Lung (tissue), 12 donors: Measurements from ENCODE around the gene CCT8. TPM values are rescaled to one million over a fixed set of nuclear protein-coding genes. Genes with fewer than 3 reads are reported as not detected.
A peak's percentile ranks its signal among the peaks of the same experiment; 100 is the strongest.

Experiments used
- ATAC-seq: fragments of 200-7000 bp; cut with Tn5 transposase; one replicate; pipeline ENCODE4 v1.9.1; 2020; ENCODE audit warnings: moderate number of reproducible peaks; ENCODE audit not compliant: insufficient read depth, low FRiP score
- DNase-seq, 3 donors: peaks; one replicate each; pipeline ENCODE4 v3.0.0-alpha.2; 2013 to 2017
- H3K27ac ChIP-seq, 2 donors: one replicate each; pipeline ENCODE4 v1.5.1; 2013; ENCODE audit warnings: mild to moderate bottlenecking in 2 of 2, moderate library complexity in 2 of 2, control low read depth in 1 of 2, inconsistent platforms in 1 of 2, low read depth in 1 of 2, low read length in 1 of 2
- H3K27me3 ChIP-seq, 3 donors: one replicate each; pipeline ENCODE4 v1.5.1; 2013; ENCODE audit warnings: low read length in 2 of 3; ENCODE audit not compliant: control insufficient read depth in 3 of 3, insufficient read depth in 3 of 3
- H3K36me3 ChIP-seq, 4 donors: one replicate each; pipeline ENCODE4 v1.5.1; 2013; ENCODE audit warnings: low read length in 4 of 4, mild to moderate bottlenecking in 1 of 4, moderate library complexity in 1 of 4; ENCODE audit not compliant: control insufficient read depth in 4 of 4, insufficient read depth in 4 of 4
- H3K4me1 ChIP-seq, 5 donors: one replicate each; pipeline ENCODE4 v1.5.1; 2013; ENCODE audit warnings: low read length in 5 of 5, mild to moderate bottlenecking in 2 of 5, moderate library complexity in 1 of 5; ENCODE audit not compliant: control insufficient read depth in 5 of 5, insufficient read depth in 5 of 5
- H3K4me3 ChIP-seq: one replicate; pipeline ENCODE4 v1.5.1; 2013; ENCODE audit warnings: mild to moderate bottlenecking, control low read depth, moderate library complexity
- H3K9ac ChIP-seq, 2 donors: one replicate each; pipeline ENCODE4 v1.5.1; 2013; ENCODE audit warnings: low read length in 2 of 2, control low read depth in 1 of 2; ENCODE audit not compliant: insufficient read depth in 1 of 2
- H3K9me3 ChIP-seq, 4 donors: one replicate each; pipeline ENCODE4 v1.5.1; 2013; ENCODE audit warnings: low read length in 3 of 4, mild to moderate bottlenecking in 1 of 4, moderate library complexity in 1 of 4; ENCODE audit not compliant: control insufficient read depth in 4 of 4, insufficient read depth in 3 of 4
- WGBS, 2 donors: extraction: QIAGEN DNeasy Blood & Tissue Kit; methylation state at CpG; one replicate each; pipeline ENCODE4 v1.1.7; 2013; 5-methylcytosine and 5-hydroxymethylcytosine counted together
- polyA plus RNA-seq, 2 donors: library from polyadenylated mRNA; stranded (reverse); fragments of 200-250 nt; gene quantifications; one replicate each; pipeline ENCODE4 v1.2.1, GENCODE V29; 2013
- total RNA-seq, 2 donors: library from RNA; depleted of rRNA in 1 of 2; stranded (reverse); fragments of >200 nt in 1 of 2; gene quantifications; one replicate each; pipeline ENCODE4 v1.2.1, GENCODE V29; 2014 to 2021
- TF ChIP-seq, protein P1 (sequence below): IDR thresholded peaks from 2 replicates; pipeline ENCODE4 v1.5.1; 2012; ENCODE audit warnings: mild to moderate bottlenecking; ENCODE audit errors: control extremely low read depth, extremely low read depth
- donor health status: control.
- donor health status: control.
- donor health status: Bipolar disorder and iron deficiency.
- donor health status: healthy.
- donor health status: DM: yes; HTN: yes; CAD: no.

The CCT8 gene
- total and polyA plus RNA-seq, 4 donors, result 112 to 131 (median 127) TPM

DNA sequence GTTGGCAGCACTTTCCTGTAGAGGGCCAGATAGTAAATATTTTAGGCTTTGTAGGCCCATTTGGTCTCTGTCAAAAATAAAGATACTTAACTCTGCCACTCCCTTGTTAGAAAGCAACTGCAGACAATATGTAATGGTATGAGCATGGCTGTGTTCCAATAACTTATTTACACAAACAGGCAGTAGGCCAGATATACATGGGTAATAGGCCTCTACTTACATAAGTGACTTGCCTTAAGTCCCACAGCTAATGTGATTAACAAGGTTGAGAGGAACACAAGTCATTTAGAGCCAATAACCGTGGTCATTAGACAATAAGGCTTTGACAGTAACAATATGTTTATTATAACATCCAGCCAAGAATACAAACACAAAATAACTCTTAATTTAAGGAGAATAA lies 17.4 kb downstream of the CCT8 start:
- TF ChIP-seq, protein P1, sequence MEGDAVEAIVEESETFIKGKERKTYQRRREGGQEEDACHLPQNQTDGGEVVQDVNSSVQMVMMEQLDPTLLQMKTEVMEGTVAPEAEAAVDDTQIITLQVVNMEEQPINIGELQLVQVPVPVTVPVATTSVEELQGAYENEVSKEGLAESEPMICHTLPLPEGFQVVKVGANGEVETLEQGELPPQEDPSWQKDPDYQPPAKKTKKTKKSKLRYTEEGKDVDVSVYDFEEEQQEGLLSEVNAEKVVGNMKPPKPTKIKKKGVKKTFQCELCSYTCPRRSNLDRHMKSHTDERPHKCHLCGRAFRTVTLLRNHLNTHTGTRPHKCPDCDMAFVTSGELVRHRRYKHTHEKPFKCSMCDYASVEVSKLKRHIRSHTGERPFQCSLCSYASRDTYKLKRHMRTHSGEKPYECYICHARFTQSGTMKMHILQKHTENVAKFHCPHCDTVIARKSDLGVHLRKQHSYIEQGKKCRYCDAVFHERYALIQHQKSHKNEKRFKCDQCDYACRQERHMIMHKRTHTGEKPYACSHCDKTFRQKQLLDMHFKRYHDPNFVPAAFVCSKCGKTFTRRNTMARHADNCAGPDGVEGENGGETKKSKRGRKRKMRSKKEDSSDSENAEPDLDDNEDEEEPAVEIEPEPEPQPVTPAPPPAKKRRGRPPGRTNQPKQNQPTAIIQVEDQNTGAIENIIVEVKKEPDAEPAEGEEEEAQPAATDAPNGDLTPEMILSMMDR, result no peak
- H3K9me3 ChIP-seq, result no peaks in the 10 kb centered on the region
- DNase-seq, result peak in 2 of 3 donors; percentile 55 to 67
- peaks cover 0 to 5% (median 0%) of the 10 kb centered on the region in 5 donors for H3K4me1 ChIP-seq
- 62 to 82% methylated on average over 1 of the region's 1 CpG for WGBS, 2 donors
- H3K27ac ChIP-seq, result no peak overlapping the region
- H3K9ac ChIP-seq, result no peak overlapping the region
- H3K36me3 ChIP-seq, result peaks cover 22 to 63% (median 32%) of the 10 kb centered on the region in 4 donors
- H3K4me3 ChIP-seq, result no peak overlapping the region
- no peak for ATAC-seq
- H3K27me3 ChIP-seq, result no peaks in the 10 kb centered on the region

GRCh38 chr21:29055080-29055479 lies 18.4 kb downstream of the CCT8 start:
- Histone ChIP-seq H3K27me3 (no peaks in the 10 kb centered on the region), H3K27ac (no peak overlapping the region), H3K36me3 (peaks cover 27 to 69% (median 36%) of the 10 kb centered on the region in 4 donors), H3K9me3 (no peaks in the 10 kb centered on the region), H3K4me1 (peaks cover 0 to 5% (median 0%) of the 10 kb centered on the region in 5 donors), H3K4me3 (no peak overlapping the region), H3K9ac (no peak overlapping the region)
- DNase-seq, result no peak
- no peak for ATAC-seq
- TF ChIP-seq, protein P1, result no peak
- 90 to 93% methylated on average over 5 of the region's 5 CpGs for whole genome bisulfite sequencing, 2 donors

- H3K9ac ChIP-seq, result no peak overlapping the region
- TF ChIP-seq, protein P1, result no peak
- no peak overlapping the region for H3K27ac ChIP-seq
- H3K4me1 ChIP-seq, result peaks cover 0 to 5% (median 0%) of the 10 kb centered on the region in 5 donors
- WGBS, 2 donors, result 91 to 95% methylated on average over 4 of the region's 4 CpGs
- no peaks in the 10 kb centered on the region for H3K27me3 ChIP-seq
- ATAC-seq (no peak), DNase-seq (no peak)
- H3K9me3 ChIP-seq, result no peaks in the 10 kb centered on the region
- peaks cover 31 to 71% (median 41%) of the 10 kb centered on the region in 4 donors for H3K36me3 ChIP-seq
- H3K4me3 ChIP-seq, result no peak overlapping the region
These were observed 19.8 kb downstream of the CCT8 start for GRCh38 chr21:29053656-29054055.

- DNase-seq, result no peak
- no peaks in the 10 kb centered on the region for H3K27me3 ChIP-seq
- H3K27ac ChIP-seq, result no peak overlapping the region
- peaks cover 0 to 5% (median 0%) of the 10 kb centered on the region in 5 donors for H3K4me1 ChIP-seq
- TF ChIP-seq, protein P1, result no peak
- no peaks in the 10 kb centered on the region for H3K9me3 ChIP-seq
- no peak overlapping the region for H3K4me3 ChIP-seq
- H3K9ac ChIP-seq, result no peak overlapping the region
- WGBS, 2 donors, result 93 to 96% methylated on average over 5 of the region's 5 CpGs
- peaks cover 31 to 69% (median 40%) of the 10 kb centered on the region in 4 donors for H3K36me3 ChIP-seq
- no peak for ATAC-seq
These were observed 20.4 kb downstream of the CCT8 start for GRCh38 chr21:29053011-29053553.
